Measurements from ENCODE around the gene RUNX2.
A peak's percentile ranks its signal among the peaks of the same experiment; 100 is the strongest.

RUNX2 gene

DNA sequence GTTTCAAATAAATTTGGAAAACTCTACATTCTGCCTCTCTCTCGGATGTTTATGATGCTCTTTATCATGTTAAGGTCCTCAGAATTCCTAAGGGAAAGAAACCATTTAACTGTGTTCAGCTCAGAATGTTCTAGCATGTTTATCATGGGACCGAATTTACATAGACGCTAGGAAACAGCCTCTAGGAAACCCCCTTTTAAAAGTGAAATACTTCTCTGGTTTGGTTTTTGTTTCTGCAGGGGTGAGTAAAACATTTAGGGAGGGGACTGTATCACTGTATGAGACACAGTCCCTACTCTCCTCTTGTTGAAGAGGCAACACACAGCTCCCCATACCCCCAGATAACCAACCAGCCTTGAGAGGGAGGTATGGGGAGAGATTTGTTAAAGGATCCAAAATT lies 317.2 kb downstream of the RUNX2 start:
- H3K27ac Mint-ChIP-seq = no peak overlapping the region

DNA sequence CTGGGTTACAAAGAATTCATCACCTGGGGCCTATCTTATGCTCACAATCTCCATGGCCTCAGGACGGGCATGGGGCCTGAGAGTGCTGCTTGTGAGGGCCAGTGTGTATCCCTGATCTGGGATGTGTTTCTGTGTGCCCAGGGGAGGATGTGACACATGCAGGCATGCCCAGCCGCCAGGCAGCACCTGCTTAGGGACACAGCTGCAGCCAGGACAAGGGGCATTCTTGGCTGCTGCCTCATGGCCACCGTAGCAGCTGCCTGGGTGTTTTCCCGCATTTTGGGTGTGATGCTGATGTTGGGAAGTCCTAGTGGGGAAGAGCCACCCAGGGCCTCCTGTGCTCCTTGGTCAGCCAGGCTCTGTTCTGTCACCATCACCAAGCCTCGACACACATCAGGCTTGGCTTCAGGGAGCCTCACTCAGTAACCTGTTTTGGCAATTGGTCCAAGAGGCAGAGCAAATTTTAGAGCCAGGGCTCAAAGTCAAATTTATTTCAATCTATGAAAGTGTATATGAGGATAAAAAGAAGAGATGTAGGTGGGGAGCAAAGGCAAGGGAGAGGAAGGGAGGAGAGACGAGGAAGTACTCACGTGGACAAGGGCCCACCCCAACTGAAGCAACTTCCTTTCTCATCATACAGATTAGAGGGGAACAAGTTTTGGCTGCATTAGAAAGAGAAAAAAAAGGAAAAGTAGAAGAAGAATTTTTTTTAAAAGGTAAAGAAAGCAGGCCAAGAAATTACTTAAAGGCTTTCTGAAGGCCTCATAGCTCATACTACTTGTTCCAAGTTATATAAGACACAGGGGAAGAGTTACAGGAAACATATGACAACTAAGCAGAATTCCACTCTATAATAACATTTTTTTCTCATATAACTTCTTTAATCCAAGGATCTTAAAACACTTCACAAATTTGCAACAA lies 319.5 kb downstream of the RUNX2 start:
- peak overlapping the region in 1 of 2 donors; percentile 10 for H3K27ac Mint-ChIP-seq
- H3K36me3 Mint-ChIP-seq (ENCODE audit: insufficient read depth) = no peaks in the 10 kb centered on the region
- ATAC-seq (replicated peaks) (no peak), DNase-seq (no peak)
- H3K27me3 Mint-ChIP-seq = peaks cover 0 to 12% of the 10 kb centered on the region in 2 donors
- H3K9me3 Mint-ChIP-seq = no peaks in the 10 kb centered on the region
- H3K4me1 Mint-ChIP-seq (ENCODE audit: low read depth in 2 of 2) = peaks cover 0 to 11% of the 10 kb centered on the region in 2 donors
- no peak overlapping the region for H3K4me3 Mint-ChIP-seq

More for the DNA sequence above, 317.2 kb downstream of the RUNX2 start:
- ATAC-seq (replicated peaks) (no peak), DNase-seq (no peak)
- Mint-ChIP-seq H3K4me1 (ENCODE audit: low read depth in 2 of 2) (peaks cover 0 to 11% of the 10 kb centered on the region in 2 donors), H3K9me3 (no peaks in the 10 kb centered on the region), H3K27me3 (peaks cover 0 to 12% of the 10 kb centered on the region in 2 donors), H3K4me3 (no peak overlapping the region), H3K36me3 (ENCODE audit: insufficient read depth) (no peaks in the 10 kb centered on the region)

DNA sequence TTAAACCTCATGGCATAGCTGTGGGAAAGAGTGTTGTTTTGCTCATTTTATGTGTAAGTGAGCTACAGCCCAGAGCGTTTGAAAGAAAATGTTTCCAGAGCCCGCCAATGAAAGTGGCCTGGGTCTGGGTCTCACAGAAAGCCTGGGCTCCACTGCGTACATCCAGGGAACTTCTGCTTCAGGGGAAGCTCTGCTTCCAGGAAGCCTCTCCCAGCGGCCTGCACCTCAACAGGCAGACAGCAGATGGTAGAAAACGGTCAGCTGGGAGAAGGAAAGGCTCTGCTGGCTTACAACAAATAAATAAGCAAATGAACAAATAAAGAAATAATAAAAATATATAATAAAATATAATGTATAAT lies 320.1 kb downstream of the RUNX2 start:
- Mint-ChIP-seq H3K4me1 (ENCODE audit: low read depth in 2 of 2) (peaks cover 0 to 12% of the 10 kb centered on the region in 2 donors), H3K27ac (peak overlapping the region in 1 of 2 donors; percentile 10)

DNA sequence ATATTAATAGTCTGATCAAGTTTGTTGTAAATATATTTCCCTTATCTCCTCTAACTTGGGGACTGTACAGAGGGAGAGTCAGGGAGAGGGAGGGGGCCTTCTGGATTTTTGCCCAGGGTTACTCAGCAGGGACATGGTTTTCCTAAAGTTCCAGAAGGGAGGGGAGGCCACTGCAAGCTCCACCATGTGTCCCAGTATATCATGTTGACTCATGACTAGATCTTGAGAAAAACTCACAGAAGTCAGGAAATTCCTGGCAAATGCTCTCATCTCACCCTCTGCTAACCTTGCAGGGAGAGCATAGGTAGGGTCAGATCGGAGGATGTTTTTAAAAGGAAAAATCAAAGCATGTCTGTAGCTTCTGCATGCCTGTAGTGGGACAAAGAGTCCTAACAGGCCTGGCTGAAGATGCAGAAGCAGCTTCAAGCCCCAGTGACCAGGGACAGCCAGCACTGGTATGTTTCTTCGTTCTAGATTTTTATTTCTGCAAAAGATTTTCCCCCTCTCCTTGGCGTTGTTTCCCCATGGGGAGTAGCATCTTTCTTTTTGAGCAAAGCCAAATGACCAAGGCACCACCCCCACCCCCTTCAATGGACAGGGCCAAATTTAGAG lies 322.5 kb downstream of the RUNX2 start:
- Mint-ChIP-seq H3K36me3 (ENCODE audit: insufficient read depth) (no peaks in the 10 kb centered on the region), H3K9me3 (no peaks in the 10 kb centered on the region), H3K27me3 (no peaks in the 10 kb centered on the region), H3K4me1 (ENCODE audit: low read depth in 2 of 2) (peaks cover 0 to 14% of the 10 kb centered on the region in 2 donors), H3K27ac (no peak overlapping the region), H3K4me3 (no peak overlapping the region)
- ATAC-seq (replicated peaks) (no peak), DNase-seq (no peak)

More for the DNA sequence above, 320.1 kb downstream of the RUNX2 start:
- Mint-ChIP-seq H3K4me3 (no peak overlapping the region), H3K27me3 (peaks cover 0 to 12% of the 10 kb centered on the region in 2 donors), H3K36me3 (ENCODE audit: insufficient read depth) (no peaks in the 10 kb centered on the region), H3K9me3 (no peaks in the 10 kb centered on the region)
- no peak for DNase-seq
- no peak for ATAC-seq (replicated peaks)

DNA sequence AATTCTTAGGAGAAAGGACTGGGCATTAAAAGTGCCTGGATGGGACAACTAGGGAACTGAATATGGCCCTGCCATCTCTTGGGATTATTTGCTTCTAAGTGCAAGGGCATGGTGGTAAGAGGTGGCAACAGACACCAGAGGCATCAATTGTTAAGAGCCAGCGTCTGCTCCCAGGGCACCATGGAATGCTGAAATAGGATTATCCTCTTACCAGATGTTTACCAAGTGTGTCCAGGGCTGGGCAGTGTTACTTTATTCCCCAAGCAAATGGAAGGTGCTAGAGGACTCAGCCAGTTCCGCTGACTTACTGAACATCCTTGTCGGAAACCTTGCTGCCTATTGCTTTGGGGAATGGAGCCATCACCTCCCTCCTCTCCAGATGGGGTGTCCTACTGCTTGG lies 323.2 kb downstream of the RUNX2 start:
- no peaks in the 10 kb centered on the region for H3K27me3 Mint-ChIP-seq
- peaks cover 0 to 14% of the 10 kb centered on the region in 2 donors for H3K4me1 Mint-ChIP-seq (ENCODE audit: low read depth in 2 of 2)
- DNase-seq (no peak), ATAC-seq (replicated peaks) (no peak)
- no peaks in the 10 kb centered on the region for H3K36me3 Mint-ChIP-seq (ENCODE audit: insufficient read depth)
- H3K27ac Mint-ChIP-seq = no peak overlapping the region
- no peak overlapping the region for H3K4me3 Mint-ChIP-seq
- H3K9me3 Mint-ChIP-seq = no peaks in the 10 kb centered on the region

DNA sequence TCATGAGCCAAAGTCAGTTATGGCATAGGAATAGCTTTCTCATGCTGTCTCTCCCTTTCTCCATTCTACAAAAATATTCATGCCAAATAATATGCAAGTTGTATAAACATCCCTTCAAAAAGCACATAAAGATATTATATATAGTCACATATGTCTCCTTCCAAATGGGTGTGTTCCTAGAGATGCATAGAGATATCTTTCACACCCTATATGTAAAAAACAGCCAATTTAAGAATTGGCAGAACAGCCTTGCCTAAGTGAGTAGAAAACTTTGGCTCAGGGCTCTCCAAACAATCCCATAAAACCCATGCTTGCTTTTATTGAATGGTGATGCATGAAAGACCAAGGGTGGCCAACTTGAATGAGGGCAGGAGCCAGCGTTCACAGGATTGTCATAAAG lies 324.3 kb downstream of the RUNX2 start:
- ATAC-seq (replicated peaks) (no peak), DNase-seq (no peak)
- no peak overlapping the region for H3K4me3 Mint-ChIP-seq
- peaks cover 0 to 6% of the 10 kb centered on the region in 2 donors for H3K4me1 Mint-ChIP-seq (ENCODE audit: low read depth in 2 of 2)
- no peaks in the 10 kb centered on the region for H3K36me3 Mint-ChIP-seq (ENCODE audit: insufficient read depth)
- H3K27me3 Mint-ChIP-seq = no peaks in the 10 kb centered on the region
- no peak overlapping the region for H3K27ac Mint-ChIP-seq
- no peaks in the 10 kb centered on the region for H3K9me3 Mint-ChIP-seq

DNA sequence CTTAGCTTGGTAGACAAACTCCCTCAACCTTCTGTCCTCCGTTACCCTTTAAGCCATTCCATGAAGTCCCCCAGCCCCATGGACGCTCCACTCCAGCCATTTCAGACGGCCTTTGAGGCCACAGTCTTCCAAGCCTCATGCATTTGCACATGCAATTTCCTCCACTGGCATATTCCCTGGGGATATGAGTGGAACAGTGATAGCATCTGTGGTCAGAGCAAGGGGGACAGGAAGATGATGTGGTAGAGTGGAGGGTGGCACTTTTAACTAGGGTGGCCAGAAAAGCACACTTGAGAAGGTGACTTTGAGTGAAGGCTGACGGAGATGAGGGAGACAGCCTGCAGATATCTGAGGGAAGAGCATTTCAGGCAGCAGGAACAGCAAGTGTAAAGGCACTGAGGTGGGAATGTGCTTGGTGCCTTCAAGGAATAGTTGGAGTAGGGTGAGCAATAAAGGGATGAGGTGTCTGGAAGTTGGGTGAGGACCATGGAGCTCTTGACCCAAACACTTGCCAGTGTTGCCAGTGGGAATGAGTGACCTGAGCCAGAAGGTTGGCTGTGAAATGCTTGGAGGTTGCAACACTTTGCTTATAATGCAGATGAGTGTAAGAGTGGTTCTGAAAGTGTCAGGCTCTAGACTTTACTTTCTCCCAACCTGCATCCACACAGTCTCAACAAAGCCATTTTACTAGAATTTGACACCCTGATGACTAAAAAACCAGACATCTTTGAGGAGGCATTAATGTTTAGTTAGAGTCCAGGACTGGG lies 325.2 kb downstream of the RUNX2 start:
- DNase-seq = no peak
- no peak for ATAC-seq (replicated peaks)
- no peak overlapping the region for H3K4me3 Mint-ChIP-seq
- no peaks in the 10 kb centered on the region for H3K27me3 Mint-ChIP-seq
- H3K9me3 Mint-ChIP-seq = no peaks in the 10 kb centered on the region
- peaks cover 0 to 2% of the 10 kb centered on the region in 2 donors for H3K4me1 Mint-ChIP-seq (ENCODE audit: low read depth in 2 of 2)
- H3K27ac Mint-ChIP-seq = no peak overlapping the region
- H3K36me3 Mint-ChIP-seq (ENCODE audit: insufficient read depth) = no peaks in the 10 kb centered on the region

DNA sequence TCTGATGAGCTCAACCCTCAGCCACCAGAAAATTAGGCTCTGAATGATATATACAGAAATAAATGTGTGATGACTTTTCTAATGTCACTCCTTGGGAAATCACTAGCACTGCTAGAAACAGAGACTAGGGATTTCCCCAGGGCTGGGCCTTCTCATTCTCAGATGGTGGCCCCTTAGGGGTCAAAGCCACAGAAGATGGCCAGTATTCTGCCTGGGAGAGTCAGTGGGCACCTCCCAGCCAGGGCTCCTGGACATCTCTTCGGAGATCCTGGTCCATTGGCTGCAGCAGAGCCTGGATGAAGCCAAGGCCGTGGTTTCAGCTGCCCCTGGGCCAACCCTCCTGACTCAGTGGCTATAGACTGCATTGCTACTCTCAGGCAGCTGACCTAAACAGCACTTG lies 326.5 kb downstream of the RUNX2 start:
- no peaks in the 10 kb centered on the region for H3K36me3 Mint-ChIP-seq (ENCODE audit: insufficient read depth)
- no peak for ATAC-seq (replicated peaks)
- no peak overlapping the region for H3K4me3 Mint-ChIP-seq
- H3K27me3 Mint-ChIP-seq = no peaks in the 10 kb centered on the region
- H3K9me3 Mint-ChIP-seq = no peaks in the 10 kb centered on the region
- no peak for DNase-seq
- H3K27ac Mint-ChIP-seq = no peak overlapping the region
- peaks cover 0 to 2% of the 10 kb centered on the region in 2 donors for H3K4me1 Mint-ChIP-seq (ENCODE audit: low read depth in 2 of 2)

DNA sequence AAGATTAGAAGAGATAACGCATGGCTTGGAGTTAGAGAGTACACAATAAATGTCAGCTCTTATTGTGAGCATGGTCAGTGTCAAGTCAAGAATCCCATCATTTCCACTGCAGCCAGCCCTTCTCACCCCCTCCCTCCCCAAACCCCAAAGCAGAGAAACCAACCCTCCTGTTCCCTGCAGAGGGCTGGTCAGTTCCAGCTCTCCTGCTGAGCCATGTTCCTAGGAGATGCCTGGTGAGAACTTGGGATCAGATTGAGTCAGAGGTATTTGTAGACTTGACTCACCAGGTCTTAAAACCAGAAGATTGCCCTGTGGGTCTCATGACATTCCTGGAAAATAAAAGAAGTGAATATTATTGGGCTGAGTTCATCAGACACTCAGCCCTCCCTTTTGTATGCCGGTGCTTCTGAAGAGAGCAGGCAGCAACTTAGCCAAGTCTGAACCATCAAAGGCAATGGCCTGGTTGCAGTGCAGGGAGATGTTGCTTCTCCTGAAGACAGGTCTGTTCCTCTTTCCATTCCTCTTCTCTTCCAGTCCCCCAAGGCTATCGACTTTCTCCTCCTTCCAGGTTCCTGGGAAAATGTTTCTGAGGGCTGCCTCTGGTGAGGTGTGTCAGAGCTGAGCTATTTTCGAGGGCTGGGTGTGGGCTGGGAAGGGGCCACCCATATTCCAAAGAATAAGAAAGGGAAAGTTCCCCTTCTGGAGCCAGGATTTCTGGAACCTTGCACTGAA lies 327.8 kb downstream of the RUNX2 start:
- Mint-ChIP-seq H3K27ac (no peak overlapping the region), H3K36me3 (ENCODE audit: insufficient read depth) (no peaks in the 10 kb centered on the region), H3K4me3 (no peak overlapping the region), H3K4me1 (ENCODE audit: low read depth in 2 of 2) (peaks cover 0 to 2% of the 10 kb centered on the region in 2 donors), H3K27me3 (no peaks in the 10 kb centered on the region), H3K9me3 (no peaks in the 10 kb centered on the region)
- ATAC-seq (replicated peaks) = no peak
- no peak for DNase-seq

DNA sequence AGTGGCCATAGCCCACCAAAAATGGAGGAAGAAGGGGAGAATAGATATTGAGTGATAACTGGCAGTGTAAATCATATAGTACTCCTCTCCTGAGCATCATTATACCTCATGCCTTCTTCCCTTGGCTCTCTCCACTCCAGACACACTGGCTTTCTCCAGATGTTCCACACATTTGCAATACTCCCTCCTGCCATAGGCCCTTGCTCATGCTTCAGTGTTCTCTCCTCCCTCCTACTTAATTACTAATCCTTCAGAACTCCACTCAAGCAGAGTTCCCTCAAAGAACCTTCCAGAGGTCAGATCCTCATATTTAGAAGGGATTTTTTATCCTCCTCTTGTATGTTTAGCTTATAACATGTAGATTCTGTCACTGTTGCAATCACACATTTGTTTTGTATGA lies 329.1 kb downstream of the RUNX2 start:
- no peak for DNase-seq
- Mint-ChIP-seq H3K36me3 (ENCODE audit: insufficient read depth) (no peaks in the 10 kb centered on the region), H3K27ac (no peak overlapping the region), H3K4me3 (no peak overlapping the region), H3K9me3 (no peaks in the 10 kb centered on the region), H3K27me3 (no peaks in the 10 kb centered on the region), H3K4me1 (ENCODE audit: low read depth in 2 of 2) (peaks cover 0 to 2% of the 10 kb centered on the region in 2 donors)
- ATAC-seq (replicated peaks) = no peak

DNA sequence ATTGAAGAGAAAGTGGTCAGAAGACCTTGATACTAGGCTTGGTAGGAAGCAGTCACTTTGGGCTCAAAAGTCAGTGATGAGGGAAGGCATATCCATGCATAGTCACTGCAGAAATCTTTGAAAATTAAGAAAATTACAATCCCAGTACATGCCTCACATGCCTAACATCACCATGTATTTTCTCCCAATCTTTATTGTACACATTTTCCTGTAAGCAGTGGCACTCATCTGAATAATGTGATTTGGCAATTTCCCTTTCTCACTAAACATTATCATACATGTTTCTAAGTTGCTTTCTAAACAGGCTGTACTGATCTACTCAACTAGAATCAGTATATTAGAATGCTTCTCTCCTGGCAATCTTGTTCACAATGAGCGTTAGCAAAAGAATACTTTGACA lies 330.3 kb downstream of the RUNX2 start:
- Mint-ChIP-seq H3K4me3 (no peak overlapping the region), H3K4me1 (ENCODE audit: low read depth in 2 of 2) (no peaks in the 10 kb centered on the region), H3K27me3 (peaks cover 0 to 7% of the 10 kb centered on the region in 2 donors), H3K36me3 (ENCODE audit: insufficient read depth) (no peaks in the 10 kb centered on the region), H3K27ac (peak overlapping the region in 1 of 2 donors; percentile 10), H3K9me3 (no peaks in the 10 kb centered on the region)
- DNase-seq (no peak), ATAC-seq (replicated peaks) (no peak)

DNA sequence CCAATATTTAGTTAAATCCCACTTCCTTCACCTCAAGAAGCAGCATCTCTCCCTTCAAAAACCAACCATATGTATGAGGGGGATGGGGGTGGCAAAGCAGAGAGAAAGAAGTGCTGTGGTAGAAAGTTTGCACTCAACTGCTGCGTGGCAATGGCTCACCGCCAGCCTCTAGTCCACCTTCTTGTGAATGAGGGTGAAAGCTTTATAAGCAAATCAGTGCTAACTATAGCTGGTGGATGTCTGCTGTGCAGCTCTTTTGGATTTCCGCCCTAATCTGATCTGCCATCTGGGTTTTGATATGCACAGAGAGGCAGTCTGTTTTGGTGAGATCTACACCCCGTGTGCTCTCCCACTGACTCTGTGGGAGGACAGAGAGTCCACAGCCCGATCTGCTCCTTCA lies 330.8 kb downstream of the RUNX2 start:
- DNase-seq (no peak), ATAC-seq (replicated peaks) (peak; percentile 26)
- H3K9me3 Mint-ChIP-seq = no peaks in the 10 kb centered on the region
- H3K36me3 Mint-ChIP-seq (ENCODE audit: insufficient read depth) = no peaks in the 10 kb centered on the region
- peaks cover 0 to 4% of the 10 kb centered on the region in 2 donors for H3K4me1 Mint-ChIP-seq (ENCODE audit: low read depth in 2 of 2)
- H3K27me3 Mint-ChIP-seq = peaks cover 4 to 7% of the 10 kb centered on the region in 2 donors
- peak overlapping the region in 1 of 2 donors; percentile 10 for H3K27ac Mint-ChIP-seq
- no peak overlapping the region for H3K4me3 Mint-ChIP-seq

DNA sequence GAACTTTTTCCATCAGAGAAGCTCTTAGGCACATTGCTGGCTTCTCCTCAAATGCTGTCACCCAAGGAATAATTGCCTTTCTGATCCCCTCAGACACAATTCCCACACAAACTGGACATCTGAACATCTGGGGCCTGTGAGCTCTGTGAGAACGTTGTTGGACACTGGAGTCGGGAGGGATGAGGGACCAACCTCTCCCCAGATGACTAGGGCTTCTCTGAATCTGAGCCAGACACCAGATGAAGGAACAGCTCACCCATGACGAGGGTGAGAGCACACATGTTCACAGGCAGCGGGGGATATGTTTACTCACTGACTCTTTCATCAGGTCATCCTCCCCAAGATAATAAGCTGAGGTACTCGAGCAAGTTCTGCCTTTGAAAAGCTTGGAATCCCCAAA lies 333.5 kb downstream of the RUNX2 start:
- no peak for DNase-seq
- Mint-ChIP-seq H3K27ac (no peak overlapping the region), H3K27me3 (peaks cover 7 to 16% of the 10 kb centered on the region in 2 donors), H3K4me1 (ENCODE audit: low read depth in 2 of 2) (peaks cover 0 to 9% of the 10 kb centered on the region in 2 donors), H3K9me3 (no peaks in the 10 kb centered on the region), H3K4me3 (no peak overlapping the region), H3K36me3 (ENCODE audit: insufficient read depth) (no peaks in the 10 kb centered on the region)
- no peak for ATAC-seq (replicated peaks)

All from effector memory CD8-positive, alpha-beta T cell (primary cell).